Measurements from ENCODE around the gene KLHL33.

DNA sequence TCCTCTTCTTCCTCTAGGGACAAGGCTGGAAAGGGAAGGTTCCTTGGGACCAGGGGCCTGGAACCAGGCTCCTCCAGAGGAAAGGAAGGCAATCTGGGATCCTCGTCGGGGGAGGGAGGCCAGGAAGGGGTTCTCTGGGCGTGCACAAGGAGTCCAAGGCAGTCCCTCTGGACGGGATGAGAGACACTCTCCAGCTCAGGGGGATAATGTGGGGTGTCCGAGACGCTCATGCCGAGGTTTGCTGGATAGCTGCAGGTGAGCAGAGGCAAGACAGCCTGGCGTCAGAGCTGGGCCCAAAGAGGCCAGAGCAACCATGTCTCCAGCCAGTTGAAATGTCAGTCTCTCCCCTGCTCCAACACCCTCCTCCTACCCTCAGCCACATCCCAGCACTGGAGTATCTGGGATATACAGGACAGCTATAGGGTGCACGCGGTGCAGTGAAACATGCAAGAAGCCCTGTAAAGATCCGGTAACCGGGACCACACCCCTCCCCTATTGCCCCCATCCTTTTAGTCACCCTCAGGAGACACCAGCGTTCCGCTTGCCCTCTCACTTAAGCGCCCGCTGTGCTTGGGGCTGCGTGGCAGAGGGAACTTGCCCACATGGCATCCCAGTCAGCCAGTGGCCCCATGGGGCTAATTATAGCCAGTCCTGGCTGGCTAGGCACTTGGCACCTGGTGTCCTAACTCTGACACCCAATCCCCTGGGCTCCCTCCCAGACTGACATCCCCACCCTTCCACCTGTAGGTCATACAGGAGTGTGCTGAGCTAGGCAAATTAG is at the start of gene KLHL33:
- no peak for TF ChIP-seq CTCF (IDR thresholded peaks at IDR 0.05)
- no peak for TF ChIP-seq RAD21 (conservative IDR thresholded peaks at IDR 0.05 in 1 of 2, IDR thresholded peaks at IDR 0.05 in 1 of 2)
